T-helper 1 cell treated with Interleukin-12 subunit alpha and Interleukin-12 subunit beta and Interleukin-4 antibody, amounts not matched to agents 30 μg/mL and 1 μg/mL, for 36 hours (primary cell): Measurements from ENCODE around the gene LRRIQ4.

Source experiments
- H3K27ac Mint-ChIP-seq: one replicate; pipeline ENCODE4 v1.8.0; 2021; ENCODE audit warnings: mild to moderate bottlenecking, mixed read lengths
- H3K27me3 Mint-ChIP-seq: one replicate; pipeline ENCODE4 v1.8.0; 2021; ENCODE audit warnings: low read depth, mixed read lengths
- H3K36me3 Mint-ChIP-seq: one replicate; pipeline ENCODE4 v1.8.0; 2021; ENCODE audit warnings: low read depth, mixed read lengths
- H3K4me1 Mint-ChIP-seq: one replicate; pipeline ENCODE4 v1.8.0; 2021; ENCODE audit warnings: low read depth, mixed read lengths
- H3K4me3 Mint-ChIP-seq: one replicate; pipeline ENCODE4 v1.8.0; 2021; ENCODE audit warnings: mild to moderate bottlenecking, moderate library complexity, mixed read lengths
- H3K9me3 Mint-ChIP-seq: one replicate; pipeline ENCODE4 v1.8.0; 2021; ENCODE audit warnings: mixed read lengths

The LRRIQ4 gene

GRCh38 chr3:169787120-169787519 lies 25.6 kb upstream of the LRRIQ4 start:
- Mint-ChIP-seq H3K4me1 (peaks cover 14% of the 10 kb centered on the region), H3K9me3 (no peaks in the 10 kb centered on the region), H3K27me3 (no peaks in the 10 kb centered on the region), H3K27ac (no peak overlapping the region), H3K4me3 (no peak overlapping the region), H3K36me3 (peaks cover 39% of the 10 kb centered on the region)

GRCh38 chr3:169787791-169788190 lies 24.9 kb upstream of the LRRIQ4 start:
- H3K4me3 Mint-ChIP-seq: no peak overlapping the region
- peaks cover 11% of the 10 kb centered on the region for H3K4me1 Mint-ChIP-seq
- H3K36me3 Mint-ChIP-seq: peaks cover 40% of the 10 kb centered on the region
- H3K27me3 Mint-ChIP-seq: no peaks in the 10 kb centered on the region
- no peaks in the 10 kb centered on the region for H3K9me3 Mint-ChIP-seq
- H3K27ac Mint-ChIP-seq: no peak overlapping the region

GRCh38 chr3:169790219-169790618 lies 22.5 kb upstream of the LRRIQ4 start:
- H3K36me3 Mint-ChIP-seq: peaks cover 42% of the 10 kb centered on the region
- H3K9me3 Mint-ChIP-seq: no peaks in the 10 kb centered on the region
- peaks cover 11% of the 10 kb centered on the region for H3K4me1 Mint-ChIP-seq
- H3K27ac Mint-ChIP-seq: no peak overlapping the region
- H3K4me3 Mint-ChIP-seq: no peak overlapping the region
- no peaks in the 10 kb centered on the region for H3K27me3 Mint-ChIP-seq

- Mint-ChIP-seq H3K4me1 (peaks cover 12% of the 10 kb centered on the region), H3K27me3 (no peaks in the 10 kb centered on the region), H3K27ac (no peak overlapping the region), H3K4me3 (no peak overlapping the region), H3K9me3 (no peaks in the 10 kb centered on the region), H3K36me3 (peaks cover 36% of the 10 kb centered on the region)
Measured at GRCh38 chr3:169790687-169791429, 21.8 kb upstream of the LRRIQ4 start.

- Mint-ChIP-seq H3K27me3 (no peaks in the 10 kb centered on the region), H3K4me1 (peaks cover 12% of the 10 kb centered on the region), H3K27ac (no peak overlapping the region), H3K4me3 (no peak overlapping the region), H3K36me3 (peaks cover 28% of the 10 kb centered on the region), H3K9me3 (no peaks in the 10 kb centered on the region)
Measured at GRCh38 chr3:169792359-169792758, 20.3 kb upstream of the LRRIQ4 start.

- no peaks in the 10 kb centered on the region for H3K9me3 Mint-ChIP-seq
- no peak overlapping the region for H3K4me3 Mint-ChIP-seq
- no peak overlapping the region for H3K27ac Mint-ChIP-seq
- no peaks in the 10 kb centered on the region for H3K27me3 Mint-ChIP-seq
- H3K4me1 Mint-ChIP-seq: peaks cover 8% of the 10 kb centered on the region
- peaks cover 3% of the 10 kb centered on the region for H3K36me3 Mint-ChIP-seq
Measured at GRCh38 chr3:169804681-169805080, 8.0 kb upstream of the LRRIQ4 start.

- Mint-ChIP-seq H3K27ac (peak overlapping the region; percentile 77), H3K4me1 (peaks cover 30% of the 10 kb centered on the region), H3K9me3 (no peaks in the 10 kb centered on the region), H3K4me3 (peak overlapping the region; percentile 4), H3K27me3 (no peaks in the 10 kb centered on the region), H3K36me3 (peaks cover 2% of the 10 kb centered on the region)
Measured at GRCh38 chr3:169809230-169809795, 3.4 kb upstream of the LRRIQ4 start.

GRCh38 chr3:169811631-169812331 lies 889 bp upstream of the LRRIQ4 start:
- peaks cover 30% of the 10 kb centered on the region for H3K4me1 Mint-ChIP-seq
- peaks cover 5% of the 10 kb centered on the region for H3K27me3 Mint-ChIP-seq
- H3K4me3 Mint-ChIP-seq: peak overlapping the region; percentile 82
- H3K27ac Mint-ChIP-seq: peak overlapping the region; percentile 80
- H3K9me3 Mint-ChIP-seq: peaks cover 21% of the 10 kb centered on the region
- H3K36me3 Mint-ChIP-seq: no peaks in the 10 kb centered on the region

GRCh38 chr3:169813278-169813677 lies 608 bp downstream of the LRRIQ4 start:
- peaks cover 30% of the 10 kb centered on the region for H3K4me1 Mint-ChIP-seq
- no peaks in the 10 kb centered on the region for H3K36me3 Mint-ChIP-seq
- H3K9me3 Mint-ChIP-seq: peaks cover 28% of the 10 kb centered on the region
- H3K4me3 Mint-ChIP-seq: peak overlapping the region; percentile 82
- H3K27ac Mint-ChIP-seq: peak overlapping the region; percentile 75
- H3K27me3 Mint-ChIP-seq: peaks cover 18% of the 10 kb centered on the region

- peaks cover 20% of the 10 kb centered on the region for H3K27me3 Mint-ChIP-seq
- peaks cover 28% of the 10 kb centered on the region for H3K9me3 Mint-ChIP-seq
- peak overlapping the region; percentile 82 for H3K4me3 Mint-ChIP-seq
- peak overlapping the region; percentile 75 for H3K27ac Mint-ChIP-seq
- peaks cover 28% of the 10 kb centered on the region for H3K4me1 Mint-ChIP-seq
- H3K36me3 Mint-ChIP-seq: no peaks in the 10 kb centered on the region
Measured at GRCh38 chr3:169813757-169814517, 1.3 kb downstream of the LRRIQ4 start.

- H3K4me3 Mint-ChIP-seq: no peak overlapping the region
- H3K4me1 Mint-ChIP-seq: peaks cover 22% of the 10 kb centered on the region
- H3K27me3 Mint-ChIP-seq: peaks cover 31% of the 10 kb centered on the region
- peaks cover 28% of the 10 kb centered on the region for H3K9me3 Mint-ChIP-seq
- H3K36me3 Mint-ChIP-seq: no peaks in the 10 kb centered on the region
- no peak overlapping the region for H3K27ac Mint-ChIP-seq
Measured at GRCh38 chr3:169815590-169816150, 3.0 kb downstream of the LRRIQ4 start.

- Mint-ChIP-seq H3K4me1 (peaks cover 9% of the 10 kb centered on the region), H3K9me3 (peaks cover 28% of the 10 kb centered on the region), H3K27me3 (peaks cover 43% of the 10 kb centered on the region), H3K4me3 (no peak overlapping the region), H3K27ac (no peak overlapping the region), H3K36me3 (no peaks in the 10 kb centered on the region)
Measured at GRCh38 chr3:169818316-169818715, 5.6 kb downstream of the LRRIQ4 start.

- Mint-ChIP-seq H3K27me3 (peaks cover 39% of the 10 kb centered on the region), H3K36me3 (no peaks in the 10 kb centered on the region), H3K27ac (no peak overlapping the region), H3K4me3 (no peak overlapping the region), H3K9me3 (peaks cover 4% of the 10 kb centered on the region), H3K4me1 (no peaks in the 10 kb centered on the region)
Measured at GRCh38 chr3:169822091-169822490, 9.4 kb downstream of the LRRIQ4 start.

GRCh38 chr3:169822540-169822939 lies 9.9 kb downstream of the LRRIQ4 start:
- Mint-ChIP-seq H3K4me3 (no peak overlapping the region), H3K36me3 (no peaks in the 10 kb centered on the region), H3K27me3 (peaks cover 35% of the 10 kb centered on the region), H3K9me3 (no peaks in the 10 kb centered on the region), H3K4me1 (no peaks in the 10 kb centered on the region), H3K27ac (no peak overlapping the region)
